NCI-H2171 treated with DMSO at 0.1 percent for 48 hours (cell line): ENCODE measurements around the gene NLGN4X.

Source experiments
- DNase-seq: peaks from one replicate; lab custom pipeline; 2025; lab: John Stamatoyannopoulos, UW

The NLGN4X gene

DNA sequence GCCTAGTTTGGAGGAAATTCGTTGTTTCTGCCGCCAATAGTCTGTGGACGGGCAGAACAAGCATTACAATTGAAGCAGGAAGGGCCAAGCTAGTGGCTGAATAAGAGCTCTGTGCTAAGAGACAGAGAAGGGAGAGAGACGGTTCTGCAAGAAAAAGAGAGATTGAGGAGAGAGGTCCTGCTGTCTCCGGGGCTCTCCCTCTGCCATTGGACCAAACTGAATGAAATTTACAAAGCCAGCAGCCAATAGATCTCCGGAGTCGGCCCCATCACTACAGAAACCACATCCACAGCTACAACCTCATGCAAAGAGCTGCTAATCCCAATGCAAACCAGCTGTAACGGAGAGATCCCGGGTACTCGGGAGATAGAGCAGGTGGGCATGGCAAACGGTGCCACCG lies at the start of gene NLGN4X:
Gene NLGN4X (minus strand): TSS at position 148 of the 400 bp plus-strand sequence. CDS start 77,401 bp downstream, outside the sequence.
- DNase-seq, result no peak

GRCh38 chrX:6266041-6266440 lies 37.4 kb upstream of the NLGN4X start:
- no peak for DNase-seq

GRCh38 chrX:6262959-6263358 lies 34.3 kb upstream of the NLGN4X start:
- DNase-seq, result no peak

GRCh38 chrX:6257025-6257424 lies 28.4 kb upstream of the NLGN4X start:
- DNase-seq, result no peak

DNA sequence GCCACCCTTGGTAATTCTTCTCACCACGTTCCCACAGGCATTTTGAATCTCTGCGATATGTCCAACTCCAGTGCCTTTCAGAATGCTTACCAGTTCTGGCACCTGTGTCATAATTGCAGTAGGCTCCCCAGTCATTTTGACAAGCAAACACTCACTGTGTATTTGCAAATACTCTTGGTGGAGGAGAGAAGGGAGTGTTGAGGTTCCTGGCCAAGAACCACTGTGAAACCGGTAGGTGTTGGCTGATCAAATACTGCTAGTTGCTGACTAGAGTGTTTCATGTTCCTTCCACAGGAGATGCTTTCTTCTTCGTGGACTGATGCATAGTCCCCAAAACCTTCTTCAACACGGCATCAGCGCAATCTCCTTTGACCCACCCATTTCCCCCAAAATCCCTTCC lies 16.0 kb upstream of the NLGN4X start:
- DNase-seq, result no peak

DNA sequence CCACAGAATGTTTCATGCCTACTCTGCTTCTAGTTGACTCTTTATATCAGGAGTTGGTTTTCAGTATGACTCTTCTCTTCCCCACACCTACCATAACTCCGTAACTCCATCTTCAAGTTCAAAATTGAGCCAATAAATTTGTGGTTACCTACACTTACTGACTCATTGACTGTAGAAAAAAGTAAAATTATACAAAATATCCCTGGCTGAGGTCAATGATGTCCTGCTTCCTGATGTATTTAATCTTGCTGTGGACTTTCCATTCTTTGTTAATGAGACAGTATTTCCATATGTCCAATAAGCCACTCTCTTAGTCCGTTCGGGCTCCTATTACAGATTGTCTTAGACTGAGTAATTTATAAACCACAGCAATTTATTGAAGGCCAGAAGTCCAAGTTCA lies 9.9 kb upstream of the NLGN4X start:
- DNase-seq, result no peak

GRCh38 chrX:6227935-6228334 lies 732 bp downstream of the NLGN4X start:
- DNase-seq, result no peak

DNA sequence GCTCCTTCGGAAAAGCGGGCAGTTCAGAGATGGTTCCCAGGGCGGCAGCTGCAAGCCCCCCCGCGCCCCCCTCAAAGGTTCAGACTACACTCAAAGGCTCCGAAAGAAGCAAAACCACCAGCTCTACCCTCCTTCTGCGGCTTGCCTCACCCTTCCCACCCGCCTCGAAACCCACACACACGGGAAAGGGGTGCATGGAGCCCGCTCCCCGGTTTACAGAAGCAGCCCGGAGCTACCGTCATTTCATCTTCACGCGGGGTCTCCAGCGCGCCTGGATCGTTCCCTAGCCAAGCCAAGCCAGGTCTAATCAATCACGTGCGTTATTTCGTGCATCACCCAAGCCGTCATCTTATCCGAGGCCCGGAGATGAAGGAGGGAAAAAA lies 1.2 kb downstream of the NLGN4X start:
- no peak for DNase-seq

DNA sequence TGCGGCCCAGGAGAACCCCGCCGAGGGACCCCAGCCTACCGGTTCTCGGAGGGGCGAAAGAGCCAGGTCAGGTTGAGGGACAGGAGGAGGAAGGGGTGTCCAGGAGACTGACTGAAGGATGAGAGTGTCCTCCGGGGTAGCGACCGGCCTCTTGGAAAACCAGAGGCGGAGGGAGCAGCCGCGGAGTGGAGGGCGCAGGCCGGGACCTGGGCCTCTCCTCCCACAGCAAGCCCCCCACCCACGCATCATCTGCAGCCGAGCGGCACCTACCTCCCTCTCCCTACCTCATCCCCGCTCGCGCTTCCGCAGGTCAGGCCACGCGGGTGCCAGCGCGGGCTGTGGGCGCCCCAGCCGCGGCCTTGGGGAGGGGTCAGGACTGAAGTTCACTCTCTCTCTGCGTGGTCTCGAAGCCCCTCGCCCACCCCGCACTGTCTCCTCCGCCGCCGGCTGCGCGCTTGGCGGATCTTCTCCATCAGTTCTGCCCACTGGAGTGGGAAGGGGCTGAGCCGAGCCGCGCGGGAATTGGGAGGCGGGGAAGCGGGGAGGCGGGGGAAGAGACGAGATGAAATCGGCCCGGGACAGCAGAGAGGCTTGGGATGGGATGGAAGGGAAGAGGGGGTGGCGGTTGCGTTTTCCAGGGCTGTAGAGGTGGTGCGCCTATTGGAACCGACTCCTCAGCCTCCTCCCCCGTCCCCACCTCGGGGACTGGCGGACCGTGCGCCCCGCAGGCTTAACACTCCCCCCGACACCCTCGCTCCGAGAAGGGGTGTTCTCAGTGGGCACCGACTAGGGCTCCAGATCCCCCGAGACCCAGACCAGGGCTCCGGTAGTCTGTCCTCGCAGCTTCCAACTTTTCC lies 1.8 kb downstream of the NLGN4X start:
- no peak for DNase-seq

DNA sequence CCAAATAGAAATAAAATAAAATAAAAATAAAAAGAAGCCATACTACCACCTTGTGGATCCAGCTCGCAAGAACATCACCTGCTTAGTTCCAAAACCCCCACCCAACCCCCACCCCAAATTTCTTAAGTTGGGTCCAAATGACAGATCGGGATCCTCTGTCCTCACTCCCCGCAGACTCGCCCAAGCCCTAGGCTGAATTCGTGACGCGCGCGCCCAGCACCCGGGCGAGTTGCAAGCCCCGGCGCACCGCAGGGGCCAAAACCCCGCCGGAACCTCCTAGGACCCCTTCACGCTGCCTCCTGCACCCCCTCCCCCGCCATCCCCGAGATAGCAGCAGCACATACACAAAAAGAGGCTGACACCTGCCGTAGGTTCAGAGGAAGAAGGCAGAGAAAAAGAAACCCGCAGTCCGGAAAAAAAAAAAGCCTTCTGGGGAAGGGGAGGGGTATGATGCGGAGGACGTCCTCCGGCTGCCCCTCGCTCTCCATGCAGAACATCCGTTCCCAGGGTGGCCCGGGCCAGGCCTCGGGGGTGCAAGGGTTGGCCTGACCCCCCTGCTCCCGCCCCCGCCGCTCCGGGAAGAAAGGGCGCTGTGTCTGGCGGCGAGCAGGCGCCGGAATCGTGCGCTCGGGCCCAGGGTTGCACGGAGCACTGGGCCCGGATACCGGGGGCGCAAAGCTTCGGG lies 2.6 kb downstream of the NLGN4X start:
- peak; percentile 15 for DNase-seq

- peak; percentile 15 for DNase-seq
These were observed 3.3 kb downstream of the NLGN4X start for GRCh38 chrX:6225288-6225910.

- DNase-seq, result no peak
These were observed 5.2 kb downstream of the NLGN4X start for GRCh38 chrX:6223516-6223915.

DNA sequence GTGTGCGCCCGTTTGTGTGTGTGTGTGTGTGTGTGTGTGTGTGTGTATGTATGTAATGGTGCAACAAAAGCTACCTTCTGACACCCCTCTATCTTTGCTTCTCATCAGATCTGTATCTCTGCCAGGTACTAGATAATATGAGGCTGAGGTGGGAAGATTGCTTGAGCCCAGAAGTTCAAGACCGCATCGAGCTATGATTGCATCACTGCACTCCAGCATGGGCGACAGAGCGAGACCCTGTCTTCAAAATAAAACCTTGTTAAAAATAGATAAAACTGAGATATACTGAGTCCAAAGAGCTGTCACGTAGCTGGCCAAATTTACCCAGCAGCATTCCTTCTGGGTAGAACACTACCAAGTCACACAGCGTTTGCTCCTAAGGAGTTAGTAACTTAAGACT lies 18.4 kb downstream of the NLGN4X start:
- DNase-seq, result no peak

DNA sequence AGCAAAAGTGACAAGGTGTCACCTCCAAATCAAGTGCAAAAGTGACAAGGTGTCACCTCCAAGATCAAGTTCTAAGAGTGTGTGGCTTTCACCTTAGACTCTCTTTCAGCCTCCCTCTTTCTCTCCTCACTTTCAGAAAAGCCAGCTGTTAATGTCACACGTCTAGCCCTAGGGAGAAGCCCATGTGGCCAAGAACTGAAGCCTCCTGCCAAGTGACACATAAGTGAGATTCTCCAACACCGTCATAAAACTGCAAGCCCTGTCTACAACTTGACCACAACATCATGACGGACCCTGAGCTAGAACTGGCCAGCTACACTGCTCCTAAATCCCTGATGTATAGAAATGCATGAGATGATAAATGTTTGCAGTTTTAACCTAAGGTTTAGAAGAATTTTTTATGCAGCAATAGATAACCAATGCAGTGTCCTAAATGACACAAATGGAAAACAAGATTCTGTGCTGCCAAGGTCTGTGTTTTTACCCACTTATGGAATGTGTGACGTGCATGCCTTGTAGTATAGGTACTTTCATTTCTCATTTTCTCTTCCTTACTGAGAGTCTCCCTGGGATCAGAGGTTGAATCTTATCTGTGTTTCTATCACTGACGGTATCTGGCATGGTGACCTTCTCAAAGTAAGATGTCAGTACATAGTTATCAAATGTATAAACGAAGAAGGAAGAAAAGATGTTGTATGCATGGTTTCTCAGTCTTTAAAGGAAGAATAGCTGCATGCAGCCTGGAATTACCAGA lies 25.0 kb downstream of the NLGN4X start:
- DNase-seq, result no peak

DNA sequence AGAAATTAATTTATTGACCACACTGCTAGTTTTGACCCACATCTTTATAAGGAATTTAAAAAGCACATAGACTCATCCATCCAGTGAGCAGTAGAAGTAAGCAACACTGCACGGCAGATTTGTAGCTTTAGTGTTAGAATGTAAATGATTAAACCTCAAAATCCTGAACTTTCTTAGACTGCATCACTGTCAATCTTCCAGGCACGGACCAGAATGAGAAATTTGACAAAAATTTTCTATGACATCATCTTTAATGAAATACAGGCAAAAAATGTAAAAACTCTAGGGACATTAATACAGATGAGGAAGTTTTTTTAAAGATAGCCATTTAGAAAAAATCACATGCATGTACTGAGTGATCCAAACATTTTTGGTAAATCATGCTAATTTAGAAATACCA lies 29.2 kb downstream of the NLGN4X start:
- DNase-seq, result no peak

- DNase-seq, result no peak
These were observed 41.4 kb downstream of the NLGN4X start for GRCh38 chrX:6187256-6187655.

- no peak for DNase-seq
These were observed 43.7 kb downstream of the NLGN4X start for GRCh38 chrX:6184900-6185515.

- no peak for DNase-seq
These were observed 52.8 kb downstream of the NLGN4X start for GRCh38 chrX:6175914-6176313.

GRCh38 chrX:6170424-6170823 lies 58.2 kb downstream of the NLGN4X start:
- DNase-seq, result no peak

DNA sequence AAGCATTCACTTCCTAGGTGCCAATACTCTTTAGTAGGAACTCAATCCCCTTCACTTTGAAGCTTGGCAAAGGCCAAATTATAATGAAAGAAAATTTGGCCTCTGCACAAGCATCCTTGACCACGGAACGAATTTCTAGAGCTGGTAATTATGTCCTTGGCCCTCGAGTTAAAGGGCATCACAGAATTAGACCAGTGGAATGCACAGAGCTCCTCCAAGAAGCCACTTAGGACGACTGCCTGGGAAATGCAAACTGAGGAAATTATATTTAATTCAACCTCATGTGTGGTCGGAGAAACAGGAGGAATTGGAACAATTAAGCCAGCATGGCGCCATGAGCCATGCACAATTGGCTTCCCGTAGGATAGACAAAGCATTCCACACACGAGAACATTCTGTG lies 59.3 kb downstream of the NLGN4X start:
- DNase-seq, result no peak

DNA sequence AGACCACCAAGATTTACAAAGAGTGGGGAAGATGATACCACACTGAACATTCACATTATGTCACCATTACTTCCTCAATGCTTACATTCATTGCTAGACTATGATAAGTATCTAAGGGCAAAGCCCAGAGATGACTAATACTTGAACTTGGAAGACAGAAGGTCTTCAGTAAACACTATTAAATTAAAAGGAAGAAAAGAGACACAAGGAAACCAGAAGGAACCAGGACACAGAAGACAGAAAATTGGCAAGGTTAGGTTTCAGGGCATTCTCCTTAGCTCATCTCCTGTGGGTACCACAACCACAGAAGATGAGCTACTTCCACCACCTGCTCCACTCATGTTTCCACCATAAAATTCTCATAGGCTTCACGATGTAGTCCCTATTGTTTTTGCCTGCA lies 64.9 kb downstream of the NLGN4X start:
- no peak for DNase-seq

DNA sequence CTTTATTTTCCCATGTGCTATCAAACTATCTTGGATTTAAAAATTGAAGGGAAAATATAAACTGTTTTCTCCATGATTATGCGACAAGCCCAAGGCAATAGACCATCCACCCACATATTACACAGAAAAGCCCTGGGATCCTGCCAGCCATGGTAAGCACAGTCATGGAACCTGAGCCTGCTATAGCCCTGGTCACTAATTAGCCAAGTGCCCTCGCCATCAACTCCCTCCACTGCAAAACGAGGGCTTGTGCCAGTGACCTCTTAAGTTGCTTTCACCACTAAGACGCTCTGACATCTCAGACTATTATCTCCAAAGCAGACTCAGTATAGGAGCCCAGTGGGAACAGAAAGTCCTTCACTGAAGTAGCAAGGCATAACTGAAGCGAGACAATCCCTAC lies 69.2 kb downstream of the NLGN4X start:
- DNase-seq, result no peak
